H1 (cell line): ENCODE data around the gene LHPP. TPM values are rescaled to one million over a fixed set of nuclear protein-coding genes. Genes with fewer than 3 reads are reported as not detected.

Source experiments
- ASH2L ChIP-seq: fragments of 200-600, 300-600 bp; sonication (generic); IDR thresholded peaks from one replicate; pipeline ENCODE4 v1.7.1; 2017; ENCODE audit warnings: low read length
- CHD1 ChIP-seq: IDR thresholded peaks from 2 replicates; pipeline ENCODE4 v1.6.1; 2012; ENCODE audit warnings: low read depth, low read length, improper control_type of control experiment
- EGR1 ChIP-seq: IDR thresholded peaks from 2 replicates; pipeline ENCODE4 v1.6.1; 2011; ENCODE audit warnings: low read depth, low read length, borderline replicate concordance
- FOSL1 ChIP-seq: IDR thresholded peaks from 2 replicates; pipeline ENCODE4 v1.6.1; 2011; ENCODE audit warnings: mild to moderate bottlenecking, low read depth, low read length, moderate library complexity; ENCODE audit not compliant: insufficient read depth
- RFX5 ChIP-seq: IDR thresholded peaks from 2 replicates; pipeline ENCODE4 v1.6.1; 2011; ENCODE audit warnings: low read depth, low read length, improper control_type of control experiment, borderline replicate concordance
- SIN3A ChIP-seq, 2 experiments: IDR thresholded peaks in 1 of 2; conservative IDR thresholded peaks in 1 of 2; 2 replicates each; pipeline ENCODE4 v1.6.1; 2011 to 2012; ENCODE audit warnings: low read length in 2 of 2, improper control_type of control experiment in 1 of 2, low read depth in 1 of 2, mild to moderate bottlenecking in 1 of 2
- SP1 ChIP-seq: IDR thresholded peaks from 2 replicates; pipeline ENCODE4 v1.6.1; 2011; ENCODE audit warnings: low read depth, low read length
- SUZ12 ChIP-seq: fragments of 200-600 bp; sonication (generic); IDR thresholded peaks from 2 replicates; pipeline ENCODE4 v1.6.1; 2012; ENCODE audit warnings: mild to moderate bottlenecking, inconsistent platforms, low read length, moderate library complexity, mixed read lengths
- TAF1 ChIP-seq: IDR thresholded peaks from 2 replicates; pipeline ENCODE4 v1.6.1; 2011; ENCODE audit warnings: mild to moderate bottlenecking, low read depth, low read length
- YY1 ChIP-seq: IDR thresholded peaks from 2 replicates; pipeline ENCODE4 v1.6.1; 2011; ENCODE audit warnings: low read depth, mild to moderate bottlenecking, low read length
- polyA plus RNA-seq, 7 experiments: library from polyadenylated mRNA; depleted of rRNA in 3 of 7; stranded (reverse) in 5 of 7; unstranded in 2 of 7; fragments of >200 nt in 5 of 7; fragments of 200-250 nt in 2 of 7; gene quantifications; 1 replicate in 5 of 7; 2 replicates in 1 of 7; 4 replicates in 1 of 7; pipeline versions ENCODE4 v1.2.1 to v1.2.3, GENCODE V29; 2011 to 2013; ENCODE audit warnings: missing spikeins in 2 of 7, mixed read lengths in 2 of 7
- total RNA-seq: library from RNA; stranded (reverse); fragmentation: NEBNext Ultra II Directional; extraction: Animal tissue kit (Norgen Biotek cat#: 25700); gene quantifications from 2 replicates; pipeline ENCODE4 v1.2.1, GENCODE V29; 2021
- TF ChIP-seq, protein P1 (sequence below): fragments of 300-600 bp; sonication (generic); IDR thresholded peaks from 2 replicates; pipeline ENCODE4 v1.7.1; 2012; ENCODE audit warnings: low read length, moderate library complexity, mild to moderate bottlenecking, inconsistent platforms; ENCODE audit not compliant: insufficient replicate concordance

Gene LHPP
- total and polyA plus RNA-seq, 2 of the 8 experiments (the other 6 are each of a cell fraction or from before 2014, with no cell fraction given): 26.0 to 45.0 TPM

DNA sequence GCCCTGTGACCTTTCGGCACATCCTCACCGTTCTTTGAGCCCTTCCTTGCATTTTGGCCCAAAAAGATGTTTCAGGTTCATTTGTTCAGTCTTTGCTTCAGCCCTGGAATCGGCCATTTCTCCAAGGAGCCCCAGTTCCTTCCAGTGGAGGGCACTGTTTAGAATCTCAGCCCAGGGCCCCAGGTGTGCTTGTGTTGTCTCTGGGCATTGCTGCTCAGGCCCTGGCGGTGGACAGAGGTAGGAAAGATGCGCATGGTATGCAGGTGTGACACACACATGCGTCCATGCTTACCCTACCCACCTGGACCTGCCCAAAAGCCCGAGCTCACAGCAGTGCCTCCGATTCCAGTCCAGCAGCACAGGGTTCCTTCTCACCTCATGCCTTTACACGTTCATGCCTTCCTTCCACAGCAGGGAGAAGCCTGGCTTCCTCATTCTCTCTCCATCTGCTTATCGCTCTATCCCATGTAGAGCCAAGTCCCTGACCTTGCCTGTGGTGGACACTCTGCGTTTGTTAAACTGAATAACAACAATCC is 70.6 kb downstream of the LHPP start (continued):
- TF ChIP-seq, protein P1, sequence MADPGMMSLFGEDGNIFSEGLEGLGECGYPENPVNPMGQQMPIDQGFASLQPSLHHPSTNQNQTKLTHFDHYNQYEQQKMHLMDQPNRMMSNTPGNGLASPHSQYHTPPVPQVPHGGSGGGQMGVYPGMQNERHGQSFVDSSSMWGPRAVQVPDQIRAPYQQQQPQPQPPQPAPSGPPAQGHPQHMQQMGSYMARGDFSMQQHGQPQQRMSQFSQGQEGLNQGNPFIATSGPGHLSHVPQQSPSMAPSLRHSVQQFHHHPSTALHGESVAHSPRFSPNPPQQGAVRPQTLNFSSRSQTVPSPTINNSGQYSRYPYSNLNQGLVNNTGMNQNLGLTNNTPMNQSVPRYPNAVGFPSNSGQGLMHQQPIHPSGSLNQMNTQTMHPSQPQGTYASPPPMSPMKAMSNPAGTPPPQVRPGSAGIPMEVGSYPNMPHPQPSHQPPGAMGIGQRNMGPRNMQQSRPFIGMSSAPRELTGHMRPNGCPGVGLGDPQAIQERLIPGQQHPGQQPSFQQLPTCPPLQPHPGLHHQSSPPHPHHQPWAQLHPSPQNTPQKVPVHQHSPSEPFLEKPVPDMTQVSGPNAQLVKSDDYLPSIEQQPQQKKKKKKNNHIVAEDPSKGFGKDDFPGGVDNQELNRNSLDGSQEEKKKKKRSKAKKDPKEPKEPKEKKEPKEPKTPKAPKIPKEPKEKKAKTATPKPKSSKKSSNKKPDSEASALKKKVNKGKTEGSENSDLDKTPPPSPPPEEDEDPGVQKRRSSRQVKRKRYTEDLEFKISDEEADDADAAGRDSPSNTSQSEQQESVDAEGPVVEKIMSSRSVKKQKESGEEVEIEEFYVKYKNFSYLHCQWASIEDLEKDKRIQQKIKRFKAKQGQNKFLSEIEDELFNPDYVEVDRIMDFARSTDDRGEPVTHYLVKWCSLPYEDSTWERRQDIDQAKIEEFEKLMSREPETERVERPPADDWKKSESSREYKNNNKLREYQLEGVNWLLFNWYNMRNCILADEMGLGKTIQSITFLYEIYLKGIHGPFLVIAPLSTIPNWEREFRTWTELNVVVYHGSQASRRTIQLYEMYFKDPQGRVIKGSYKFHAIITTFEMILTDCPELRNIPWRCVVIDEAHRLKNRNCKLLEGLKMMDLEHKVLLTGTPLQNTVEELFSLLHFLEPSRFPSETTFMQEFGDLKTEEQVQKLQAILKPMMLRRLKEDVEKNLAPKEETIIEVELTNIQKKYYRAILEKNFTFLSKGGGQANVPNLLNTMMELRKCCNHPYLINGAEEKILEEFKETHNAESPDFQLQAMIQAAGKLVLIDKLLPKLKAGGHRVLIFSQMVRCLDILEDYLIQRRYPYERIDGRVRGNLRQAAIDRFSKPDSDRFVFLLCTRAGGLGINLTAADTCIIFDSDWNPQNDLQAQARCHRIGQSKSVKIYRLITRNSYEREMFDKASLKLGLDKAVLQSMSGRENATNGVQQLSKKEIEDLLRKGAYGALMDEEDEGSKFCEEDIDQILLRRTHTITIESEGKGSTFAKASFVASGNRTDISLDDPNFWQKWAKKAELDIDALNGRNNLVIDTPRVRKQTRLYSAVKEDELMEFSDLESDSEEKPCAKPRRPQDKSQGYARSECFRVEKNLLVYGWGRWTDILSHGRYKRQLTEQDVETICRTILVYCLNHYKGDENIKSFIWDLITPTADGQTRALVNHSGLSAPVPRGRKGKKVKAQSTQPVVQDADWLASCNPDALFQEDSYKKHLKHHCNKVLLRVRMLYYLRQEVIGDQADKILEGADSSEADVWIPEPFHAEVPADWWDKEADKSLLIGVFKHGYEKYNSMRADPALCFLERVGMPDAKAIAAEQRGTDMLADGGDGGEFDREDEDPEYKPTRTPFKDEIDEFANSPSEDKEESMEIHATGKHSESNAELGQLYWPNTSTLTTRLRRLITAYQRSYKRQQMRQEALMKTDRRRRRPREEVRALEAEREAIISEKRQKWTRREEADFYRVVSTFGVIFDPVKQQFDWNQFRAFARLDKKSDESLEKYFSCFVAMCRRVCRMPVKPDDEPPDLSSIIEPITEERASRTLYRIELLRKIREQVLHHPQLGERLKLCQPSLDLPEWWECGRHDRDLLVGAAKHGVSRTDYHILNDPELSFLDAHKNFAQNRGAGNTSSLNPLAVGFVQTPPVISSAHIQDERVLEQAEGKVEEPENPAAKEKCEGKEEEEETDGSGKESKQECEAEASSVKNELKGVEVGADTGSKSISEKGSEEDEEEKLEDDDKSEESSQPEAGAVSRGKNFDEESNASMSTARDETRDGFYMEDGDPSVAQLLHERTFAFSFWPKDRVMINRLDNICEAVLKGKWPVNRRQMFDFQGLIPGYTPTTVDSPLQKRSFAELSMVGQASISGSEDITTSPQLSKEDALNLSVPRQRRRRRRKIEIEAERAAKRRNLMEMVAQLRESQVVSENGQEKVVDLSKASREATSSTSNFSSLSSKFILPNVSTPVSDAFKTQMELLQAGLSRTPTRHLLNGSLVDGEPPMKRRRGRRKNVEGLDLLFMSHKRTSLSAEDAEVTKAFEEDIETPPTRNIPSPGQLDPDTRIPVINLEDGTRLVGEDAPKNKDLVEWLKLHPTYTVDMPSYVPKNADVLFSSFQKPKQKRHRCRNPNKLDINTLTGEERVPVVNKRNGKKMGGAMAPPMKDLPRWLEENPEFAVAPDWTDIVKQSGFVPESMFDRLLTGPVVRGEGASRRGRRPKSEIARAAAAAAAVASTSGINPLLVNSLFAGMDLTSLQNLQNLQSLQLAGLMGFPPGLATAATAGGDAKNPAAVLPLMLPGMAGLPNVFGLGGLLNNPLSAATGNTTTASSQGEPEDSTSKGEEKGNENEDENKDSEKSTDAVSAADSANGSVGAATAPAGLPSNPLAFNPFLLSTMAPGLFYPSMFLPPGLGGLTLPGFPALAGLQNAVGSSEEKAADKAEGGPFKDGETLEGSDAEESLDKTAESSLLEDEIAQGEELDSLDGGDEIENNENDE: no peak
- TF ChIP-seq FOSL1 (no peak), RFX5 (no peak), ASH2L (no peak), SIN3A (conservative IDR thresholded peaks at IDR 0.05 in 1 of 2, IDR thresholded peaks at IDR 0.05 in 1 of 2; ENCODE audit: low read depth in 1 of 2, low read length in 2 of 2) (no peak), TAF1 (no peak), SP1 (no peak), YY1 (peak; percentile 86), SUZ12 (no peak), CHD1 (no peak), EGR1 (no peak)
